IPS-18c (cell line): Measurements from ENCODE around the gene CDC25A.
A peak's percentile ranks its signal among the peaks of the same experiment; 100 is the strongest.
"Not testable (repeated sequence)": the region's sequence is repeated elsewhere in the genome, so short reads cannot be mapped to it uniquely, and the experiment has no call there.

ENCODE experiments used
- H3K4me3 ChIP-seq: 2 replicates; pipeline ENCODE4 v1.7.0; 2013; ENCODE audit warnings: low read depth, mild to moderate bottlenecking, low read length, moderate library complexity; ENCODE audit not compliant: insufficient read depth
- H3K9me3 ChIP-seq: one replicate; pipeline ENCODE4 v1.6.1; 2013; ENCODE audit warnings: mild to moderate bottlenecking, low read length, moderate library complexity; ENCODE audit not compliant: control insufficient read depth, insufficient read depth

The CDC25A gene

DNA sequence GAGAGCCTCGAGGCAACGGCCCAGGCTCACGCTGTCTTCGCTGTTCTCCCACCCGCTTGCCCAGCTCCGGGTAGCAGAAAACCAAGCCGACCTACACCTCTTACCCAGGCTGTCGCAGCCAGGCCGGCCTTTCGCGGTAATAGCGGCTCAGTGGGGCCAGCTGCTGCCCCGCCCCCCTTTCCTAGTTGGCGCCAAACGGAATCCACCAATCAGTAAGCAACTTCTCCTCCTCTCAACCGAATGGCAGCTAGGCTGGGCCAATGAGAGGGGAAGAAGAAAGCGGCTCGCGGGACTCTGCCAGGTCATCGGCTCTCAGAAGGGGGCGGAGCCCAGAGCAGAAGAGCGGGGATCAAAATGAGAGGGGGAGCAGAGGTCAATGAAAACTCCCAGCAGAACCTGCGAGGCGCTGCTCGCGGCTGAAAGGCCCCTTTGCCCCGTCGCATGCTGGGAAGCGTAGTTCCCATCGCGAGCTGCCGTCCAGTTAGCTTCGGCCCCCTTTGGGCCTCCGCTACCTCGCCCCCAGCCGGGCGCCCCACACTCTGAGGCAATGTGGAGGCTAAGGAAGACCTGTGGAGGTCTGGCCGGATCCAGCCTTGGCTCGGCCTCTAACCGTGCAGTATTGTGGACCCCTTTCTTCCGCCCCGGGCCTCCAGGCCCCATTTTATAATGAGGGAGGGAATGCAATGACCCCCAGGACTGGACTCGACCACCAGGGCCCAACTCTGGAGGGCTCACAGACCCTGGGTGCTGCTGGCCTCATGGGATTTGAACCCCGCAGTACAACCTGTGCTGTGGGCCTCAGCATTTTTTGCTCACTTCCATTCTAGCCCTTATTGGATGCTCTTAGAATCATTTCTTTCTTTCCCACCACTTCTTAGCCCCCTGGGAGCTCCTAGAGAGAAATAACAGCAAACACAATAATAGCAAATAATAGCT is at the start of gene CDC25A:
CDC25A (minus strand) TSS at position 152 of the 936 bp plus-strand sequence. CDS start 470 bp downstream, outside the sequence.
- H3K9me3 ChIP-seq = no peaks in the 10 kb centered on the region
- peak within 1 kb of the TSS; percentile 90 for H3K4me3 ChIP-seq

DNA sequence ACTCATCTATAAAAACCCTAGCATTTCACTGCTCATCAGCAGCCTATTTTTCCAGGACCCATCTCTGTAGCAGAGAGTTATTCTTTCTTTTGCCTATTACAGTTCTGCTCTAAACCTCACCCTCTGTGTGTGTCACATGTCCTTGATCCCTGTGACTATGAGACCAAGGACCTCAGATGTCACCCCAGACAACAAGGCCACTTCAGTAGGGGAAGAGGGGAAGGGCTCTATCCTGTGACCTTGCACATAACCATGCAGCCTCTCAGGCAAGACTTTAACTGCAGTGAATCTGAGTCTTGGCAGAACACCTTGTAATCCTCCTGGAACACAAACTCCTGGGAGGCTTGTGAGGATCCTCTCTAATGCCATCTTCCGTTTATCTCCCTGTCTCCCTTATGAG is 48.3 kb upstream of the CDC25A start:
- H3K4me3 ChIP-seq = no peak overlapping the region

DNA sequence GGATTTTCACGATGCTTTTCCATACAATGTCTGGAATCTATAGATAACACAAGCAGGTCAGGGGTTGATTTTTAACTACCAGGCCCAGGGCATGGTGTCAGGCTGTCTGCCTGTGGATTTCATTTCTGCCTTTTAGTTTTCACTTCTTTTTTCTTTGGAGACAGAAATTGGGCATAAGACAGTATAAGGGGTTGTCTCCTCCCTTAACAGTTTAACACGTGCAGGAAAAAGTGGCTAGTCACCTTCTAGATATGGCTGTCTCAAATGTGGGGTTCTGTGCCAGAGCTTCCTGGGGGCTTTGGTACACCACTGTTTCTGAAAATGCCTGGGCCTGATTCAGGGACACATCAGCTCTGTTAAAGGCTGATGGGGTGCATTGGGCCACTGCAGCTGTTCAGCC is 45.3 kb upstream of the CDC25A start:
- H3K9me3 ChIP-seq = peaks cover 3% of the 10 kb centered on the region
- no peak overlapping the region for H3K4me3 ChIP-seq

More for the DNA sequence above, 48.3 kb upstream of the CDC25A start:
- peaks cover 3% of the 10 kb centered on the region for H3K9me3 ChIP-seq

DNA sequence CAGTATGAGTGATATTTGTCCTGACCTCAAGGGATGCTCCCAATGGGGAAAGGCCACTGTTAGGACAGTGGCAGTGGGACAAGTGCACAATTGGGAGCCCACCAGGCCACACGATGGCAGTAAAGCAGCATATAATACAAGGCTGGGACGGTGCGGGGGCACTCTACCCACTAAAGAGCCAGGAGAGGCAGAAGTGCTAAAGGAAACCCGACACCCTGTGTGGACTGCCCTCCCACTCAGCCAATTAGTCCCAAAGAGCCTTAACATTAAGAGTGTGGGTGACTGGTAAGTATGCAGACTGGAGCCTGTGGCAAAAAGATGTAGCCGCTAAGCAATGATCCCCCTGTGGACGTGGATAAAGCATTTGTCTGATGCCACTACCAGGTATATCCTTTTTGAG is 44.5 kb upstream of the CDC25A start:
- Histone ChIP-seq H3K9me3 (peaks cover 3% of the 10 kb centered on the region), H3K4me3 (no peak overlapping the region)

DNA sequence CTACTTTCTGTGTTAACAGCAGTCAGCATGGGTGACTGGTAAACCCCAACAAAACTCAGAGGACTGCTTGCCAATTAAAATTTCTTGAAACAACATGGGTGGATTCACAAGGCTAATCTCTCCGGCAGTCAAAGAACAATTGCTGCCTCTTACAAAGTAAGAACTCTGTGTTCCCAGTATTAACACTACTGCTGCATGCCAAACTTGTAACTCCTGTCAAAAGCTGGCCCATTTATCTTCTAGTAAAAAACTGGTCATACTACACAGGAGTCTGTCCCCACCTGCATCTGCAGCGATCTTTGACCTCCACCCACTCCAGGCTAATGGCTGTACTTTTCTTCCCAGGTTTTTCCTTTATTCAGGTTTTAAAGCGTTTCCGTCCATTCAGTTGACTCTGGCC is 44.0 kb upstream of the CDC25A start:
- Histone ChIP-seq H3K4me3 (no peak overlapping the region), H3K9me3 (peaks cover 3% of the 10 kb centered on the region)

DNA sequence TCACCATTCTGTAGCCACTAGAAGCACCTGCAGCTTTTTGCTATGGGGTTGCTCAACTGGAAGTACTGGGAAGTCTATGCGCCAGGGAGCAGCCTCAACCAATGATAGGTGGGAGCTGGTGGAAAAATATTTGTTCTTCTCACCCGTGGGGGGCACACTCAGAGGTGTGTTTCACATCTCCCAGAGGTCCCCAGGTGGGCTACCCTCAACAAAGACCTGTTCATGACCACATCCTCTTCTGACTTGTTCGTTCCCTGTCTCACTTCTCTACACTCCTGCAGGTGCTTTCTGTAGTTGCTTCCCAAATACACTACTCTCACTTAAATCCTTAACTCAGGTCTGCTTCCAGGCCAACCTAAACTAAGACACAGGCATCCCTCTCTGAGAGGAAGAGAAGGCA is 38.7 kb upstream of the CDC25A start:
- no peaks in the 10 kb centered on the region for H3K9me3 ChIP-seq
- no peak overlapping the region for H3K4me3 ChIP-seq

DNA sequence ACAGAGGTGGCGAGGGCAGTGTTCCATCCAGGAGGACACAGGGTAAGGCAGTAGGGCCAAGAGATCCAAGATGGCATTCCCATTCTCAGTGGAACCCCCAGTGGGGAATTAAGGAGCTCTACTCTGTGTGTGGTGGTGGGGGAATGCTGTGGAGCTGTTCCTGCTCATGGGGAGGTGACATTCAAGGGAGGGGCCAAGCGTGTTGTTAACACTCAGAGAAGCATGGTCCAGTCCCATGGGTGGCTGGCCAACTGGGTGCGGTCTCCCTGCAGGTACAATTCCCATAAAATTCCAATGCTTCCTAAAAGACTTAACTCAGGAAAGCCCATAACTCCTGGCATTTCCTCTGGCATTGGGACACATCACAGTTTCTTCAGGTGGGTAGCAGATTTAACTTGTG is 37.4 kb upstream of the CDC25A start:
- H3K9me3 ChIP-seq = no peaks in the 10 kb centered on the region
- H3K4me3 ChIP-seq = no peak overlapping the region

DNA sequence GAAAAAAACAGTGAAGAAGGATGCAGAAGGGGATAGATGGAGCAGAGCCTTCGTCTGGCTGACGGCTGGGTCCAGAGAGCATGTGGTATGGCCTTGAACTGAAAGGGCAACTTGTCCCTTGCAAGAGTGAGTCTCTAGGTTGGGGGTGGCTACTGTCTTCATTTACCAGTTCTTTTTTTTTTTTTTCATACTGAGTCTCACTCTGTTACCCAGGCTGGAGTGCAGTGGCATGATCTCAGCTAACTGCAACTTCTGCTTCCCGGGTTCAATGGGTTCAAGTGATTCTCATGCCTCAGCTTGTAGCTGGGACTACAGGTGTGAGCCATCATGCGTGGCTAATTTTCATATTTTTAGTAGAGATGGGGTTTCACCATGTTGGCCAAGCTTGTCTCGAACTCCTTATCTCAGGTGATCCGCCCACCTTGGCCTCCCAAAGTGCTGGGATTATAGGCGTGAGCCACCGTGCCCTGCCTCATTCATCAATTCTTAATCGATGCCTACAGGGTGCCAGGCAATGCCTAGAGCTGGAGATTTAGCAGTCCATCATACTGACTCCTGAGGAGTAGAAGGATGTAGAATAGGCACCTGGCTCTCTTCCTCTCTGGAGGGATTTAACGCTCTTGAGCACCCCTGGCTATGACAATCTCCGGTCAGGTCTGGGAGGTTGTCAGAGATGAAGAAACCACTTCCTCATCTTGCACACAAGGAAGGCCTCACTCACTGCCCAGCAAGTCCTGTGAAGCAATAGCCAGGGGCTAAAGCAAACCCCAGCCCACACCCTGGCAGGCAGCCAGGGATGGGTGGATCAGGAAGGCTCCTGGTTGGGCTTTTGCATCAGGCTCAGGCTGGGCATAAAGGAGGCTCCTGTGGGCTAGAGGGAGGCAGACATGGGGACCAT is 34.6 kb upstream of the CDC25A start, which contains the start of gene CAMP:
CAMP (plus strand) TSS at position 880 of the 898 bp plus-strand sequence; CDS start at position 897, 17 bp downstream.
- peaks cover 2% of the 10 kb centered on the region for H3K9me3 ChIP-seq
- no peak within 1 kb of the TSS for H3K4me3 ChIP-seq

DNA sequence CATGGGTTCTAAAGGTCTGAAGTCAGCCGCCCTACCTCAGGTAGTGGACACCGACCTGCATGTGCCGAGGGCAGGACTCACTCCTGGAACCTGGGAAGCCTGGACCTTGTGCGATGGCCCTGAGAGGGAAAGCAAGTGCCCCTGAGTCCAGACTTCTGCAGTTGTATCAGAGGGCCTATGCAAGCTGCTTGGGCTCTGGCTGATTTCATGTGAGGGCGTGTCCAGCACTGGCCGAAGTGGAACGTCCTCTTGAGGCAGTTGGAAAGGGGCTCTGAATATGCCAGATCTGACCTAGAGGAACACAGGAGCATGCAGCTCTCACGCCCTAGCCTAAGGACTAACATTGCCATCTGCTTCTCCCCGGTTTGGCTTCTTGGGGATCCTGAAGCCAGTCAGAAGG is 32.5 kb upstream of the CDC25A start:
- H3K9me3 ChIP-seq = peaks cover 2% of the 10 kb centered on the region
- H3K4me3 ChIP-seq = no peak overlapping the region

DNA sequence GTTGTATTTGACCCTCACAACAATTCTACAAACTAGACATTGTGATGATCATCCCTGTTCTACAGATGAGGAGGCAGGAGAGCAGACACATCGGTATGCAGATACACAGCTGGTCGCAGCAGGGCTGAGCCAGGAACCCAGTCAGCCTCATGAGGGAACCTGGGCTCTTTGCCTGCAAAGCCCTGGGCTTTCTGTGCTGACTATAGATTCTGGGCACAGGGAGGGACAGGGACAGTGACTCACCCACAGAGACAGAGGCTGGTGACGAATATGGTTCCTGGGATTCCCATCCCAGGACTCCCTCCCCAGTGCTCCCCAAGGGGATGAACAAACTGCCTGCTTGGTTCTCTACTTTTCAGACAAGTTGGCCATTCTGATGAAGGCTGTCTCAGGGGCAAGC is 31.3 kb upstream of the CDC25A start:
- Histone ChIP-seq H3K4me3 (no peak overlapping the region), H3K9me3 (peaks cover 2% of the 10 kb centered on the region)

DNA sequence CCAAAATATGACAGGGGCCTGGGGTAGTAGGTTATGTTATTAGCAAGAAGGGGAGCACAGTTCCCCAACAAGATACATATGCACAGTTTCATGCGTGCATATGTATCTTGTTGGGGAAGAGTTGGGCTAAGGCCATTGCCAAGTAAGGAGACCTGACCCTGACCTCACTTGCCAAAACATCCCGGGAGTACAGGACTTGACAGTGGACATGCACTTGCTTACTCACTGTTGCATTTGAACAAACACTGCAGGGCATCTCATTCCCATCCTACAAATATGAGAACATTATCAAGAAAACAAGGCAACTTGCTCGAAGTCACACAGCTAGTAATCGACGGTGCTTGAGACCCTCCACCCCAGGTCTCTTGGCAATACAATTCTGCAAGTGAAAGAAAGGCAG is 30.3 kb upstream of the CDC25A start:
- H3K9me3 ChIP-seq = peaks cover 2% of the 10 kb centered on the region
- no peak overlapping the region for H3K4me3 ChIP-seq

DNA sequence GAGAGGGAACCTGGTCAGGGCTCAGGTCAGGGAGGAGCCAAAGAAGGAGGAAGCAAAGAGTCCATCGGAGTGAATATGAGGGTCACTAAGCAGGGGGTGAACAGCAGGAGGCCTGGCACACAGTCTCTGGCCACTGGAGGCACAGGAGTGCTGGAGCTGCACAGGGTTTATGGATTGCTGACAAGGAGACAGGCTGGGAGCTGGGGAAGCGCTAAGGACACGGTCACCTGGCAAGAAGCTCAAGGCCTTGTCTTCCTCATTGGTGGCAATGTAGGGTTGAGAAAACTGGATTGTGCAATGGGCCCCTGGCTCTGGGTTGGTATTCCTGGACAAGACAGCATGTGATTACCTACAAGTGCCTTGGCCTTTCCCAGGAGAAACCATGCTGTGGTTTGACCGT is 29.2 kb upstream of the CDC25A start:
- Histone ChIP-seq H3K9me3 (peaks cover 2% of the 10 kb centered on the region), H3K4me3 (no peak overlapping the region)

DNA sequence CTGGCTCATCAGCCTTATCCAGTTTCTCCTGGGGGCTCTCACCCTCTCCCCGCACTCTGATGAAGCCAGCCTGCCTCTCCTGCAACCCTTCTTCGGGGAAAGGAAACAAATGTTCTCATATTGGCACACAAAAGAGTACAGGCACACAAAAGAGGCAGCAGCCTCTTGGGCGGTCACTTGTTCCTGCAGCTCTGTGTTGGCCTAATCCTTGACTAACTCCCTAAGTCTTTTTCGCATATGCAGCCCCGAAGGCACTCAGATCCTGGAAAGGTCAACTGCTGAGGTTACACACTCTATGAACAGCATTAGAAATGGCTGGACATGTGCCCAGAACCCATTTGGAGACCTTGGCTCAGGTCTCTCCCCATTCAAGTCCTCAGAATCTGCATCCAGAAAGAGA is 27.7 kb upstream of the CDC25A start:
- peaks cover 2% of the 10 kb centered on the region for H3K9me3 ChIP-seq
- no peak overlapping the region for H3K4me3 ChIP-seq

DNA sequence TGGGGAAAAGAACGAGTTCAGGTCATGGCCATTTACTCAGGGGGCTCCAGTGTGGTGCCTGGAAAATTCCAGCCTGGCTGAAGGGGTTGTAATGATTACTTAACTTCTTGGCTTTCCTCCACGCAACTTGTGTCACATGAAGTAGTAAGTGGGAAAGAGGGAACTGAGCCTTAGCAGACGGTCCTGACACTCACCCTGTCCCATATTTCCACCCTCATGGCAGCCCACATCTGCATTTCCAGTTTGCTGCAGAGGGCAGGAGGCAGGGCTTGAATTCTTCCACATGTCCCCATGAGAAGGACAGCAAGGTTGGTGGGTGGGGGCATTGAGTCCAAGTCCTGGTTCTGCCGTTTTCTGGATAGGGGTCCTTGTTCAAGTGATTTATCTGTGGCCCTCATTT is 27.2 kb upstream of the CDC25A start:
- H3K9me3 ChIP-seq = peaks cover 2% of the 10 kb centered on the region
- H3K4me3 ChIP-seq = no peak overlapping the region

DNA sequence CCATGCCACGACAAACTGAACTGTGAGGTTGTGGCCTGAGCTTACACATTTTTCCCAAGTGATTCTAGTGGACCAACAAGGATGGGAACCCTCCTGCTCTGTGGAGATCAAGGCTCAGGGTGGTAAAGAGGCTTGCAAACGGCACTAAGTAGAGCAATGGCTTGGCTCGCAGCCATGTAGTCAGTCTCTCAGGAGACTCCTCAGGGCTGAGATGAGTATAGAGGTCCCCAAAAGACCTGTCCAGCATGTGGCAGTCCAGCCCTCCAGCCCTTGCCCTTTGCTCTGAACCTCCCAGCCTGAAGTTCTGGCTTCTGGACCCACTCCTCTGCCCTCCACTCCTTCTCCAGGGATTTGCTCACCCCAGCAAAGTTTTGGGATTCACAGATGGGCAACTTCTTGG is 26.8 kb upstream of the CDC25A start:
- Histone ChIP-seq H3K9me3 (peaks cover 2% of the 10 kb centered on the region), H3K4me3 (no peak overlapping the region)

DNA sequence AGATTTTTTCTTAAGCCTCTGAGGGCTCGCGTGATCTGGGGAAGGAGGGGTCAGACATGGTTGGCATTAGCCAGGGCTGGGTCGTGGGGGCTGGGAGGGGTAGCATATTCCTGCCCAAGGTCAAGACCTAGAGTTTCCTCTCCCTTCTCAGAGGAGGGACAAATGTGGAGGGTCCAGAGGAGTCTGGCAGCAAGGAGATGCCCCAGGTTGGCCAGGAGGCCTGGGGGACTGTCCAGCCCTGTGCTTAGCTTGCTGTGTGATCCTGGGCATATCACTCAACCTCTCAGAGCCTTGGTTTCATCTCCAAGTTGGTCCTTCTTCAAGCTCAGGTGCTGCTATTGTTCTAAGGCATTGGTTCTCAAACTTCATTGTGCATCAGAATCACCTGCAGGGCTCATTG is 26.0 kb upstream of the CDC25A start:
- Histone ChIP-seq H3K4me3 (no peak overlapping the region), H3K9me3 (no peaks in the 10 kb centered on the region)

DNA sequence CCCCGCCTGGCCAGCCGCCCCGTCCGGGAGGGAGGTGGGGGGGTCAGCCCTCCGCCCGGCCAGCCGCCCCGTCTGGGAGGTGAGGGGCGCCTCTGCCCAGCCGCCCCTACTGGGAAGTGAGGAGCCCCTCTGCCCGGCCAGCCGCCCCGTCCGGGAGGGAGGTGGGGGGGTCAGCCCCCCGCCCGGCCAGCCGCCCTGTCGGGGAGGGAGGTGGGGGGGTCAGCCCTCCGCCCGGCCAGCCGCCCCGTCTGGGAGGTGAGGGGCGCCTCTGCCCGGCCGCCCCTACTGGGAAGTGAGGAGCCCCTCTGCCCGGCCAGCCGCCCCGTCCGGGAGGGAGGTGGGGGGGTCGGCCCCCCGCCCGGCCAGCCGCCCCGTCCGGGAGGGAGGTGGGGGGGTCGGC is 23.6 kb upstream of the CDC25A start:
- H3K9me3 ChIP-seq, H3K4me3 ChIP-seq: not testable (repeated sequence)

DNA sequence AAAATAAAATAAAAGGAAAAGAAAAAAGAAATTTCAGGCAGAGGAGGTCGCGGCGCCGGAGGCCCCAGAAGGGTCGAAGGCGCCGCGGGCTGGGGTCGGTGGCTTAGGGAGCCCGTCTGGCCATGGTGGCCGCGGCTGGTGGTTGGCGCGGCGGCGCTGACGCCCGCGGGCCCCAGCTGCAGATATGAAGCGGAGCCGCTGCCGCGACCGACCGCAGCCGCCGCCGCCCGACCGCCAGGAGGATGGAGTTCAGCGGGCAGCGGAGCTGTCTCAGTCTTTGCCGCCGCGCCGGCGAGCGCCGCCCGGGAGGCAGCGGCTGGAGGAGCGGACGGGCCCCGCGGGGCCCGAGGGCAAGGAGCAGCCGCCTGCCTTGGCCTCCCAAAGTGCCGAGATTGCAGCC is 22.3 kb upstream of the CDC25A start:
- H3K4me3 ChIP-seq, H3K9me3 ChIP-seq: not testable (repeated sequence)
